HUES48 (cell line): Measurements from ENCODE around the gene CXADR.

Experiments used
- H3K27ac ChIP-seq: one replicate; pipeline ENCODE4 v1.7.0; 2013; ENCODE audit warnings: low read depth, low read length, inconsistent platforms
- H3K27me3 ChIP-seq: 2 replicates; pipeline ENCODE4 v1.6.1; 2013; ENCODE audit warnings: mild to moderate bottlenecking, low read length; ENCODE audit not compliant: control insufficient read depth, insufficient read depth
- H3K36me3 ChIP-seq: 2 replicates; pipeline ENCODE4 v1.6.1; 2013; ENCODE audit warnings: low read length; ENCODE audit not compliant: control insufficient read depth, insufficient read depth
- H3K4me1 ChIP-seq: 2 replicates; pipeline ENCODE4 v1.6.1; 2013; ENCODE audit warnings: mild to moderate bottlenecking, low read length; ENCODE audit not compliant: control insufficient read depth, insufficient read depth
- H3K4me3 ChIP-seq: 2 replicates; pipeline ENCODE4 v1.5.1; 2013; ENCODE audit warnings: mild to moderate bottlenecking, low read depth, low read length
- H3K9ac ChIP-seq: 2 replicates; pipeline ENCODE4 v1.6.1; 2013; ENCODE audit warnings: mild to moderate bottlenecking, low read depth, low read length, moderate library complexity
- H3K9me3 ChIP-seq: 2 replicates; pipeline ENCODE4 v1.6.1; 2013; ENCODE audit warnings: low read length; ENCODE audit not compliant: control insufficient read depth, insufficient read depth

Gene CXADR

GRCh38 chr21:17576080-17576835 is 63.4 kb downstream of the CXADR start:
- 0 out of 2 replicates have a peak, but pooled peaks cover 19% of the 10 kb centered on the region for H3K36me3 ChIP-seq
- no peak overlapping the region for H3K9ac ChIP-seq
- no peaks in the 10 kb centered on the region for H3K27me3 ChIP-seq
- no peak overlapping the region for H3K4me3 ChIP-seq
- H3K27ac ChIP-seq: no peak overlapping the region
- no peaks in the 10 kb centered on the region for H3K4me1 ChIP-seq
- no peaks in the 10 kb centered on the region for H3K9me3 ChIP-seq

GRCh38 chr21:17577701-17578100 is 64.9 kb downstream of the CXADR start:
- Histone ChIP-seq H3K9me3 (no peaks in the 10 kb centered on the region), H3K4me1 (no peaks in the 10 kb centered on the region), H3K36me3 (0 out of 2 replicates have a peak, but pooled peaks cover 14% of the 10 kb centered on the region), H3K27me3 (no peaks in the 10 kb centered on the region), H3K9ac (no peak overlapping the region), H3K4me3 (no peak overlapping the region), H3K27ac (no peak overlapping the region)

GRCh38 chr21:17578162-17578561 is 65.3 kb downstream of the CXADR start:
- no peaks in the 10 kb centered on the region for H3K9me3 ChIP-seq
- H3K27ac ChIP-seq: no peak overlapping the region
- H3K27me3 ChIP-seq: no peaks in the 10 kb centered on the region
- H3K4me1 ChIP-seq: no peaks in the 10 kb centered on the region
- H3K36me3 ChIP-seq: 0 out of 2 replicates have a peak, but pooled peaks cover 14% of the 10 kb centered on the region
- H3K9ac ChIP-seq: no peak overlapping the region
- no peak overlapping the region for H3K4me3 ChIP-seq

- Histone ChIP-seq H3K27ac (no peak overlapping the region), H3K27me3 (no peaks in the 10 kb centered on the region), H3K36me3 (0 out of 2 replicates have a peak, but pooled peaks cover 14% of the 10 kb centered on the region), H3K9me3 (no peaks in the 10 kb centered on the region), H3K9ac (no peak overlapping the region), H3K4me3 (no peak overlapping the region), H3K4me1 (no peaks in the 10 kb centered on the region)
Measured at GRCh38 chr21:17578876-17579275, 66.0 kb downstream of the CXADR start.

GRCh38 chr21:17580319-17580718 is 67.5 kb downstream of the CXADR start:
- Histone ChIP-seq H3K27ac (no peak overlapping the region), H3K4me3 (no peak overlapping the region), H3K4me1 (no peaks in the 10 kb centered on the region), H3K36me3 (0 out of 2 replicates have a peak, but pooled peaks cover 14% of the 10 kb centered on the region), H3K9me3 (no peaks in the 10 kb centered on the region), H3K27me3 (no peaks in the 10 kb centered on the region), H3K9ac (no peak overlapping the region)

- Histone ChIP-seq H3K9ac (no peak overlapping the region), H3K4me3 (no peak overlapping the region), H3K9me3 (no peaks in the 10 kb centered on the region), H3K4me1 (no peaks in the 10 kb centered on the region), H3K27me3 (no peaks in the 10 kb centered on the region), H3K36me3 (0 out of 2 replicates have a peak, but pooled peaks cover 7% of the 10 kb centered on the region), H3K27ac (no peak overlapping the region)
Measured at GRCh38 chr21:17583898-17584297, 71.1 kb downstream of the CXADR start.

- Histone ChIP-seq H3K27me3 (no peaks in the 10 kb centered on the region), H3K27ac (no peak overlapping the region), H3K9ac (no peak overlapping the region), H3K4me3 (no peak overlapping the region), H3K9me3 (no peaks in the 10 kb centered on the region), H3K36me3 (no peaks in the 10 kb centered on the region), H3K4me1 (no peaks in the 10 kb centered on the region)
Measured at GRCh38 chr21:17585875-17586450, 73.1 kb downstream of the CXADR start.

- Histone ChIP-seq H3K27ac (no peak overlapping the region), H3K4me1 (no peaks in the 10 kb centered on the region), H3K9ac (no peak overlapping the region), H3K4me3 (no peak overlapping the region), H3K9me3 (no peaks in the 10 kb centered on the region), H3K27me3 (no peaks in the 10 kb centered on the region), H3K36me3 (peaks cover 34% of the 10 kb centered on the region)
Measured at GRCh38 chr21:17590430-17590829, 77.6 kb downstream of the CXADR start.

GRCh38 chr21:17597680-17598079 is 84.8 kb downstream of the CXADR start:
- peaks cover 98% of the 10 kb centered on the region for H3K36me3 ChIP-seq
- H3K9ac ChIP-seq: no peak overlapping the region

GRCh38 chr21:17598437-17598836 is 85.6 kb downstream of the CXADR start:
- no peak overlapping the region for H3K27ac ChIP-seq
- H3K4me1 ChIP-seq: no peaks in the 10 kb centered on the region
- H3K4me3 ChIP-seq: no peak overlapping the region
- no peaks in the 10 kb centered on the region for H3K9me3 ChIP-seq
- H3K36me3 ChIP-seq: peaks cover 98% of the 10 kb centered on the region
- H3K27me3 ChIP-seq: no peaks in the 10 kb centered on the region
- H3K9ac ChIP-seq: no peak overlapping the region

More at GRCh38 chr21:17597680-17598079, 84.8 kb downstream of the CXADR start:
- no peak overlapping the region for H3K27ac ChIP-seq
- H3K4me1 ChIP-seq: no peaks in the 10 kb centered on the region
- H3K27me3 ChIP-seq: no peaks in the 10 kb centered on the region
- no peaks in the 10 kb centered on the region for H3K9me3 ChIP-seq
- no peak overlapping the region for H3K4me3 ChIP-seq

GRCh38 chr21:17602874-17603273 is 90.0 kb downstream of the CXADR start:
- H3K4me1 ChIP-seq: no peaks in the 10 kb centered on the region
- peaks cover 98% of the 10 kb centered on the region for H3K36me3 ChIP-seq
- H3K27me3 ChIP-seq: no peaks in the 10 kb centered on the region
- no peak overlapping the region for H3K27ac ChIP-seq
- H3K9me3 ChIP-seq: no peaks in the 10 kb centered on the region
- H3K4me3 ChIP-seq: no peak overlapping the region
- no peak overlapping the region for H3K9ac ChIP-seq
